Measurements from ENCODE around the gene NOL7. TPM values are rescaled to one million over a fixed set of nuclear protein-coding genes. Genes with fewer than 3 reads are reported as not detected.

NOL7 gene
- total and polyA plus RNA-seq, 2 of the 8 experiments (the other 6 are each of a cell fraction or from before 2014, with no cell fraction given) = 16.4 to 70.4 TPM

- TF ChIP-seq CBX8 (IDR thresholded peaks at IDR 0.05; ENCODE audit: borderline replicate concordance, low read depth, low read length) (no peak), SIRT6 (IDR thresholded peaks at IDR 0.05; ENCODE audit: low read length) (no peak), CTCF (IDR thresholded peaks at IDR 0.05; ENCODE audit: control extremely low read depth in 1 of 3, insufficient read depth in 1 of 3, low read depth in 1 of 3, low read length in 3 of 3) (no peak), SP1 (IDR thresholded peaks at IDR 0.05; ENCODE audit: low read depth, low read length) (peak; percentile 44; the same call in 1 of the 2 replicates), RNF2 (IDR thresholded peaks at IDR 0.05; ENCODE audit: borderline replicate concordance, low read depth, low read length, missing control alignments, poor library complexity, severe bottlenecking) (no peak), NRF1 (IDR thresholded peaks at IDR 0.05; ENCODE audit: low read depth, low read length) (no peak), CEBPB (IDR thresholded peaks at IDR 0.05; ENCODE audit: low read depth, low read length) (no peak), SIN3A (conservative IDR thresholded peaks at IDR 0.05 in 1 of 2, IDR thresholded peaks at IDR 0.05 in 1 of 2; ENCODE audit: low read depth in 1 of 2, low read length in 2 of 2) (peak in 1 of 2 experiments; percentile 79; a peak in 2 of 4 replicates), ATF3 (IDR thresholded peaks at IDR 0.05; ENCODE audit: insufficient read depth, low read depth, low read length) (no peak), EGR1 (IDR thresholded peaks at IDR 0.05; ENCODE audit: borderline replicate concordance, low read depth, low read length) (no peak), ZNF274 (IDR thresholded peaks at IDR 0.05; ENCODE audit: borderline replicate concordance, extremely low read depth, low read length) (no peak), HDAC6 (IDR thresholded peaks at IDR 0.05; ENCODE audit: low read depth, low read length) (no peak), POLR2AphosphoS5 (IDR thresholded peaks at IDR 0.05; ENCODE audit: low read depth, low read length) (peak; percentile 79), POU5F1 (IDR thresholded peaks at IDR 0.05; ENCODE audit: low read depth, low read length) (no peak), KDM4A (IDR thresholded peaks at IDR 0.05; ENCODE audit: low read depth, low read length, severe bottlenecking) (peak; percentile 56), SIX5 (IDR thresholded peaks at IDR 0.05; ENCODE audit: low read depth, low read length) (no peak), RBBP5 (IDR thresholded peaks at IDR 0.05; ENCODE audit: borderline replicate concordance, low read depth, low read length) (no peak), POLR2A (IDR thresholded peaks at IDR 0.05; ENCODE audit: control extremely low read depth in 1 of 2, low read depth in 2 of 2, low read length in 2 of 2) (peak; percentile 51 to 68; a peak in 2 of 3 replicates), TBP (IDR thresholded peaks at IDR 0.05; ENCODE audit: low read depth, low read length) (0 out of 2 replicates have a peak, but pooled peaks have one; percentile 5), E2F6 (IDR thresholded peaks at IDR 0.05) (peak; percentile 58)
Measured at GRCh38 chr6:13574571-13575376, 40.4 kb upstream of the NOL7 start, which contains the start of gene SIRT5 (continued).
